GM23338 (cell line): ENCODE results near the gene IMPDH1. TPM values are rescaled to one million over a fixed set of nuclear protein-coding genes. Genes with fewer than 3 reads are reported as not detected.

Source experiments
- ATAC-seq: fragments of 200-7000 bp; cut with Tn5 transposase; 3 replicates; pipeline ENCODE4 v1.9.1; 2020
- DNase-seq: peaks from one replicate; pipeline ENCODE4 v3.0.0-alpha.2; 2015; ENCODE audit warnings: low spot score
- H2AFZ ChIP-seq: fragments of 200-600 bp; sonication (generic); 2 replicates; pipeline ENCODE4 v1.8.0; 2016; ENCODE audit warnings: antibody characterized with exemption, mild to moderate bottlenecking, moderate library complexity
- H3F3A ChIP-seq: fragments of 200-600 bp; sonication (generic); replicated peaks from 2 replicates; pipeline ENCODE4 v1.8.0; 2017; ENCODE audit warnings: antibody characterized with exemption, mixed run types, low read depth
- H3K27ac ChIP-seq: fragments of 200-600 bp; sonication (generic); 2 replicates; pipeline ENCODE4 v1.6.1; 2016; ENCODE audit warnings: low read depth
- H3K27me3 ChIP-seq: fragments of 200-600 bp; sonication (generic); 2 replicates; pipeline ENCODE4 v1.8.0; 2016; ENCODE audit warnings: mild to moderate bottlenecking, mixed run types, moderate library complexity; ENCODE audit not compliant: insufficient read depth
- H3K36me3 ChIP-seq: fragments of 200-600 bp; sonication (generic); 2 replicates; pipeline ENCODE4 v1.8.0; 2016; ENCODE audit warnings: mild to moderate bottlenecking; ENCODE audit not compliant: insufficient read depth
- H3K4me1 ChIP-seq: fragments of 200-600 bp; sonication (generic); 2 replicates; pipeline ENCODE4 v1.8.0; 2016; ENCODE audit warnings: mild to moderate bottlenecking, moderate library complexity; ENCODE audit not compliant: insufficient read depth
- H3K4me2 ChIP-seq: fragments of 200-600 bp; sonication (generic); 2 replicates; pipeline ENCODE4 v1.7.1; 2017; ENCODE audit warnings: mixed run types
- H3K4me3 ChIP-seq: fragments of 200-600 bp; sonication (generic); 2 replicates; pipeline ENCODE4 v1.6.1; 2016; ENCODE audit warnings: mixed run types
- H3K79me2 ChIP-seq: fragments of 200-600 bp; sonication (generic); replicated peaks from 2 replicates; pipeline ENCODE4 v1.8.0; 2017; ENCODE audit warnings: mild to moderate bottlenecking; ENCODE audit not compliant: insufficient read depth
- H3K9me2 ChIP-seq: fragments of 200-600 bp; sonication (generic); 2 replicates; pipeline ENCODE4 v1.8.0; 2017; ENCODE audit not compliant: insufficient read depth
- H4K20me1 ChIP-seq: fragments of 200-600 bp; sonication (generic); replicated peaks from 2 replicates; pipeline ENCODE4 v1.8.0; 2017; ENCODE audit warnings: mild to moderate bottlenecking; ENCODE audit not compliant: insufficient read depth
- H3K27ac Mint-ChIP-seq: 2 replicates; pipeline ENCODE4 v1.8.0; 2020; ENCODE audit warnings: inconsistent platforms, mild to moderate bottlenecking, moderate library complexity, mixed read lengths
- H3K27me3 Mint-ChIP-seq: 3 replicates; pipeline ENCODE4 v1.8.0; 2022; ENCODE audit warnings: low read depth, mild to moderate bottlenecking, moderate library complexity, mixed read lengths, inconsistent platforms; ENCODE audit not compliant: insufficient read depth, poor library complexity
- H3K36me3 Mint-ChIP-seq: 3 replicates; pipeline ENCODE4 v1.8.0; 2021; ENCODE audit warnings: low read depth, mild to moderate bottlenecking, inconsistent platforms, moderate library complexity, mixed read lengths
- H3K4me1 Mint-ChIP-seq: 3 replicates; pipeline ENCODE4 v1.8.0; 2020; ENCODE audit warnings: mild to moderate bottlenecking, inconsistent platforms, mixed read lengths
- H3K4me3 Mint-ChIP-seq: 3 replicates; pipeline ENCODE4 v1.8.0; 2021; ENCODE audit warnings: moderate library complexity, mild to moderate bottlenecking, inconsistent platforms, mixed read lengths
- H3K9me3 Mint-ChIP-seq: 3 replicates; pipeline ENCODE4 v1.8.0; 2020; ENCODE audit warnings: moderate library complexity, mild to moderate bottlenecking, inconsistent platforms, mixed read lengths
- CREB1 ChIP-seq: fragments of 250-450 bp; sonication (Bioruptor Pico); IDR thresholded peaks from 2 replicates; pipeline ENCODE4 v1.5.0; 2020; ENCODE audit warnings: low read depth, mild to moderate bottlenecking, moderate library complexity
- EZH2 ChIP-seq: fragments of 200-600 bp; sonication (generic); IDR thresholded peaks from one replicate; pipeline ENCODE4 v1.8.0; 2017; ENCODE audit warnings: antibody characterized with exemption, mild to moderate bottlenecking, low read depth; ENCODE audit not compliant: unreplicated experiment
- EZH2phosphoT487 ChIP-seq: fragments of 200-600 bp; sonication (generic); IDR thresholded peaks from one replicate; pipeline ENCODE4 v1.8.1; 2018; ENCODE audit warnings: antibody characterized with exemption; ENCODE audit not compliant: unreplicated experiment
- JUNB ChIP-seq: IDR thresholded peaks from one replicate; pipeline ENCODE4 v1.6.1; 2016; ENCODE audit warnings: antibody characterized with exemption; ENCODE audit not compliant: unreplicated experiment
- NANOG ChIP-seq: IDR thresholded peaks from 2 replicates; pipeline ENCODE4 v1.6.1; 2016; ENCODE audit warnings: antibody characterized with exemption, borderline replicate concordance
- POLR2AphosphoS5 ChIP-seq: IDR thresholded peaks from 2 replicates; pipeline ENCODE4 v1.6.1; 2016; ENCODE audit warnings: antibody characterized with exemption, low read depth
- STAT1 ChIP-seq: IDR thresholded peaks from one replicate; pipeline ENCODE4 v1.6.1; 2016; ENCODE audit warnings: antibody characterized with exemption; ENCODE audit not compliant: unreplicated experiment
- ZNF114 ChIP-seq: fragments of 250-450 bp; sonication (Bioruptor Pico); IDR thresholded peaks from 2 replicates; pipeline ENCODE4 v1.5.0; 2020; ENCODE audit warnings: mild to moderate bottlenecking, moderate library complexity
- ZNF331 ChIP-seq: fragments of 250-450 bp; sonication (Bioruptor Pico); IDR thresholded peaks from 2 replicates; pipeline ENCODE4 v1.5.0; 2020; ENCODE audit warnings: low read depth, mild to moderate bottlenecking, moderate library complexity
- polyA plus RNA-seq: library from polyadenylated mRNA; unstranded; fragments of >200 nt; fragmentation: Nextera tagmentation; extraction: Ambion mirVana; gene quantifications from 2 replicates; pipeline ENCODE4 v1.2.1, GENCODE V29; 2016
- total RNA-seq: library from RNA; depleted of rRNA; stranded (reverse); fragments of >200 nt; shearing (Covaris generic); gene quantifications from 2 replicates; pipeline ENCODE4 v1.2.3, GENCODE V29; 2014
- TF ChIP-seq, protein P1 (sequence below), 2 experiments: fragments of 200-600 bp in 1 of 2; sonication (generic) in 1 of 2; conservative IDR thresholded peaks; 2 replicates each; pipeline versions ENCODE4 v1.5.1 to v1.6.1; 2016 to 2017; ENCODE audit warnings: antibody characterized with exemption in 2 of 2, low read depth in 2 of 2, mild to moderate bottlenecking in 2 of 2, moderate library complexity in 1 of 2
- TF ChIP-seq, protein P2 (sequence below): fragments of 250-450 bp; sonication (Bioruptor Pico); IDR thresholded peaks from 2 replicates; pipeline ENCODE4 v1.5.0; 2020; ENCODE audit warnings: mild to moderate bottlenecking, moderate library complexity
- TF ChIP-seq, protein P3 (sequence below): IDR thresholded peaks from one replicate; pipeline ENCODE4 v1.6.1; 2018; ENCODE audit warnings: antibody characterized with exemption; ENCODE audit not compliant: unreplicated experiment
- TF ChIP-seq, protein P4 (sequence below): IDR thresholded peaks from 2 replicates; pipeline ENCODE4 v1.6.1; 2016; ENCODE audit warnings: antibody characterized with exemption

IMPDH1 gene
- total and polyA plus RNA-seq, 2 experiments from 2014 or later, result 16.4 to 48.3 TPM

DNA sequence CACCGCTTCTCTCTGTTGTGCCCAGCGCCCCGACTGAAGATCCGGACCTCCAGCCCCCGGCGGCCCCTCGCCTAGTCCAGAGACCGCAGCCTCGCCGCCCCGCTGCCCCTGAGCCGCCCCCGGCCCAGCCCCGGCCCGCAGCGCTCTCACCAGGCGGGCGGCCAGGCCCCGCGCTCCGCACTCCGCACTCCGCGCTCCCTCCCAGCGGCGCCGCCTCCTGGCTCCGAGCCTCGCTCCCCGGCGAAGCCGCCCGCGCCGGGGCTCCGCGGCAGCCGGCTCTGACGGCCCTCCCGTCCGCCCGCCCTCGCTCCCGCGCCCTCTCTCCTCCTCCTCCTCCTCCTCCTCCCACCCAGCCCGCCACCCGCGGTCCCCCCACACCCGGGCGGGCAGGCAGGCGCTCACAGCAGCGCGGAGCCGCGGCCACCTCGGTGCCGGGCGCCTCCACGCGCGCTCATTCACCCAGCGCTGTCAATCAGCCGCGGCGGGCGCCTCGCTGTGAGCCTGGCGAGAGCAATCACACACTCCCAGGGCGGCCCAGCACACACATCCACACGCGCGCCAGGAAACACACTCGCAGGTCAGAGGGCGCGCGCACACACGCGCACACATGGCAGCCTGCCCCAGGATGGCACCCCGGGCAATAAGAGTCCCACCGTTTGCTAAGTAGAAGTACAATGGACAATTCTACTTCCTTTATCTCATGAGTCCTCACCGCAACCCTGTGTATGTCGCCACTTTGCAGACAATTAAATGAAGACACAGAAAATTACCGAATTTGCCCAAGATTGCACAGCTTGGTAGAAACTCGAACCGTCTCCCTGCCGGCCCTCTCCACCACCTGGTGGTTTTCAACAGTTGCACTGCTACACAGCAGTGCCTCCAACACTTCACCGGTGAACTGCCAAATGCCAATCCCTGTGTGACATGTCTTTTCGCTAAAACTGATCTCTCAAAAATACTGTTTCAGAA lies 48.1 kb downstream of the IMPDH1 start, which contains the start of gene PRRT4:
Gene PRRT4, minus strand, starts transcription at position 280 of the 969 bp plus-strand sequence.
- TF ChIP-seq, protein P1, sequence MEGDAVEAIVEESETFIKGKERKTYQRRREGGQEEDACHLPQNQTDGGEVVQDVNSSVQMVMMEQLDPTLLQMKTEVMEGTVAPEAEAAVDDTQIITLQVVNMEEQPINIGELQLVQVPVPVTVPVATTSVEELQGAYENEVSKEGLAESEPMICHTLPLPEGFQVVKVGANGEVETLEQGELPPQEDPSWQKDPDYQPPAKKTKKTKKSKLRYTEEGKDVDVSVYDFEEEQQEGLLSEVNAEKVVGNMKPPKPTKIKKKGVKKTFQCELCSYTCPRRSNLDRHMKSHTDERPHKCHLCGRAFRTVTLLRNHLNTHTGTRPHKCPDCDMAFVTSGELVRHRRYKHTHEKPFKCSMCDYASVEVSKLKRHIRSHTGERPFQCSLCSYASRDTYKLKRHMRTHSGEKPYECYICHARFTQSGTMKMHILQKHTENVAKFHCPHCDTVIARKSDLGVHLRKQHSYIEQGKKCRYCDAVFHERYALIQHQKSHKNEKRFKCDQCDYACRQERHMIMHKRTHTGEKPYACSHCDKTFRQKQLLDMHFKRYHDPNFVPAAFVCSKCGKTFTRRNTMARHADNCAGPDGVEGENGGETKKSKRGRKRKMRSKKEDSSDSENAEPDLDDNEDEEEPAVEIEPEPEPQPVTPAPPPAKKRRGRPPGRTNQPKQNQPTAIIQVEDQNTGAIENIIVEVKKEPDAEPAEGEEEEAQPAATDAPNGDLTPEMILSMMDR (conservative IDR thresholded peaks at IDR 0.05; ENCODE audit: low read depth in 2 of 2), result peak; percentile 0 to 18; a peak in 1 of 4 replicates
- no peak for TF ChIP-seq CREB1 (CRISPR knock-in tag)
- no peak for TF ChIP-seq NANOG
- TF ChIP-seq, protein P2, sequence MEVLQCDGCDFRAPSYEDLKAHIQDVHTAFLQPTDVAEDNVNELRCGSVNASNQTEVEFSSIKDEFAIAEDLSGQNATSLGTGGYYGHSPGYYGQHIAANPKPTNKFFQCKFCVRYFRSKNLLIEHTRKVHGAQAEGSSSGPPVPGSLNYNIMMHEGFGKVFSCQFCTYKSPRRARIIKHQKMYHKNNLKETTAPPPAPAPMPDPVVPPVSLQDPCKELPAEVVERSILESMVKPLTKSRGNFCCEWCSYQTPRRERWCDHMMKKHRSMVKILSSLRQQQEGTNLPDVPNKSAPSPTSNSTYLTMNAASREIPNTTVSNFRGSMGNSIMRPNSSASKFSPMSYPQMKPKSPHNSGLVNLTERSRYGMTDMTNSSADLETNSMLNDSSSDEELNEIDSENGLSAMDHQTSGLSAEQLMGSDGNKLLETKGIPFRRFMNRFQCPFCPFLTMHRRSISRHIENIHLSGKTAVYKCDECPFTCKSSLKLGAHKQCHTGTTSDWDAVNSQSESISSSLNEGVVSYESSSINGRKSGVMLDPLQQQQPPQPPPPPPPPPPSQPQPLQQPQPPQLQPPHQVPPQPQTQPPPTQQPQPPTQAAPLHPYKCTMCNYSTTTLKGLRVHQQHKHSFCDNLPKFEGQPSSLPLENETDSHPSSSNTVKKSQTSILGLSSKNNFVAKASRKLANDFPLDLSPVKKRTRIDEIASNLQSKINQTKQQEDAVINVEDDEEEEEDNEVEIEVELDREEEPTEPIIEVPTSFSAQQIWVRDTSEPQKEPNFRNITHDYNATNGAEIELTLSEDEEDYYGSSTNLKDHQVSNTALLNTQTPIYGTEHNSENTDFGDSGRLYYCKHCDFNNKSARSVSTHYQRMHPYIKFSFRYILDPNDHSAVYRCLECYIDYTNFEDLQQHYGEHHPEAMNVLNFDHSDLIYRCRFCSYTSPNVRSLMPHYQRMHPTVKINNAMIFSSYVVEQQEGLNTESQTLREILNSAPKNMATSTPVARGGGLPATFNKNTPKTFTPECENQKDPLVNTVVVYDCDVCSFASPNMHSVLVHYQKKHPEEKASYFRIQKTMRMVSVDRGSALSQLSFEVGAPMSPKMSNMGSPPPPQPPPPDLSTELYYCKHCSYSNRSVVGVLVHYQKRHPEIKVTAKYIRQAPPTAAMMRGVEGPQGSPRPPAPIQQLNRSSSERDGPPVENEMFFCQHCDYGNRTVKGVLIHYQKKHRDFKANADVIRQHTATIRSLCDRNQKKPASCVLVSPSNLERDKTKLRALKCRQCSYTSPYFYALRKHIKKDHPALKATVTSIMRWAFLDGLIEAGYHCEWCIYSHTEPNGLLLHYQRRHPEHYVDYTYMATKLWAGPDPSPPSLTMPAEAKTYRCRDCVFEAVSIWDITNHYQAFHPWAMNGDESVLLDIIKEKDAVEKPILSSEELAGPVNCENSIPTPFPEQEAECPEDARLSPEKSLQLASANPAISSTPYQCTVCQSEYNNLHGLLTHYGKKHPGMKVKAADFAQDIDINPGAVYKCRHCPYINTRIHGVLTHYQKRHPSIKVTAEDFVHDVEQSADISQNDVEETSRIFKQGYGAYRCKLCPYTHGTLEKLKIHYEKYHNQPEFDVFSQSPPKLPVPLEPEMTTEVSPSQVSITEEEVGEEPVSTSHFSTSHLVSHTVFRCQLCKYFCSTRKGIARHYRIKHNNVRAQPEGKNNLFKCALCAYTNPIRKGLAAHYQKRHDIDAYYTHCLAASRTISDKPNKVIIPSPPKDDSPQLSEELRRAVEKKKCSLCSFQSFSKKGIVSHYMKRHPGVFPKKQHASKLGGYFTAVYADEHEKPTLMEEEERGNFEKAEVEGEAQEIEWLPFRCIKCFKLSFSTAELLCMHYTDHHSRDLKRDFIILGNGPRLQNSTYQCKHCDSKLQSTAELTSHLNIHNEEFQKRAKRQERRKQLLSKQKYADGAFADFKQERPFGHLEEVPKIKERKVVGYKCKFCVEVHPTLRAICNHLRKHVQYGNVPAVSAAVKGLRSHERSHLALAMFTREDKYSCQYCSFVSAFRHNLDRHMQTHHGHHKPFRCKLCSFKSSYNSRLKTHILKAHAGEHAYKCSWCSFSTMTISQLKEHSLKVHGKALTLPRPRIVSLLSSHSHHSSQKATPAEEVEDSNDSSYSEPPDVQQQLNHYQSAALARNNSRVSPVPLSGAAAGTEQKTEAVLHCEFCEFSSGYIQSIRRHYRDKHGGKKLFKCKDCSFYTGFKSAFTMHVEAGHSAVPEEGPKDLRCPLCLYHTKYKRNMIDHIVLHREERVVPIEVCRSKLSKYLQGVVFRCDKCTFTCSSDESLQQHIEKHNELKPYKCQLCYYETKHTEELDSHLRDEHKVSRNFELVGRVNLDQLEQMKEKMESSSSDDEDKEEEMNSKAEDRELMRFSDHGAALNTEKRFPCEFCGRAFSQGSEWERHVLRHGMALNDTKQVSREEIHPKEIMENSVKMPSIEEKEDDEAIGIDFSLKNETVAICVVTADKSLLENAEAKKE (CRISPR knock-in tag), result no peak
- TF ChIP-seq, protein P3, sequence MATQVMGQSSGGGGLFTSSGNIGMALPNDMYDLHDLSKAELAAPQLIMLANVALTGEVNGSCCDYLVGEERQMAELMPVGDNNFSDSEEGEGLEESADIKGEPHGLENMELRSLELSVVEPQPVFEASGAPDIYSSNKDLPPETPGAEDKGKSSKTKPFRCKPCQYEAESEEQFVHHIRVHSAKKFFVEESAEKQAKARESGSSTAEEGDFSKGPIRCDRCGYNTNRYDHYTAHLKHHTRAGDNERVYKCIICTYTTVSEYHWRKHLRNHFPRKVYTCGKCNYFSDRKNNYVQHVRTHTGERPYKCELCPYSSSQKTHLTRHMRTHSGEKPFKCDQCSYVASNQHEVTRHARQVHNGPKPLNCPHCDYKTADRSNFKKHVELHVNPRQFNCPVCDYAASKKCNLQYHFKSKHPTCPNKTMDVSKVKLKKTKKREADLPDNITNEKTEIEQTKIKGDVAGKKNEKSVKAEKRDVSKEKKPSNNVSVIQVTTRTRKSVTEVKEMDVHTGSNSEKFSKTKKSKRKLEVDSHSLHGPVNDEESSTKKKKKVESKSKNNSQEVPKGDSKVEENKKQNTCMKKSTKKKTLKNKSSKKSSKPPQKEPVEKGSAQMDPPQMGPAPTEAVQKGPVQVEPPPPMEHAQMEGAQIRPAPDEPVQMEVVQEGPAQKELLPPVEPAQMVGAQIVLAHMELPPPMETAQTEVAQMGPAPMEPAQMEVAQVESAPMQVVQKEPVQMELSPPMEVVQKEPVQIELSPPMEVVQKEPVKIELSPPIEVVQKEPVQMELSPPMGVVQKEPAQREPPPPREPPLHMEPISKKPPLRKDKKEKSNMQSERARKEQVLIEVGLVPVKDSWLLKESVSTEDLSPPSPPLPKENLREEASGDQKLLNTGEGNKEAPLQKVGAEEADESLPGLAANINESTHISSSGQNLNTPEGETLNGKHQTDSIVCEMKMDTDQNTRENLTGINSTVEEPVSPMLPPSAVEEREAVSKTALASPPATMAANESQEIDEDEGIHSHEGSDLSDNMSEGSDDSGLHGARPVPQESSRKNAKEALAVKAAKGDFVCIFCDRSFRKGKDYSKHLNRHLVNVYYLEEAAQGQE, result no peak
- no peak for TF ChIP-seq ZNF114 (CRISPR knock-in tag)
- peak; percentile 86 for TF ChIP-seq EZH2phosphoT487
- TF ChIP-seq, protein P4, sequence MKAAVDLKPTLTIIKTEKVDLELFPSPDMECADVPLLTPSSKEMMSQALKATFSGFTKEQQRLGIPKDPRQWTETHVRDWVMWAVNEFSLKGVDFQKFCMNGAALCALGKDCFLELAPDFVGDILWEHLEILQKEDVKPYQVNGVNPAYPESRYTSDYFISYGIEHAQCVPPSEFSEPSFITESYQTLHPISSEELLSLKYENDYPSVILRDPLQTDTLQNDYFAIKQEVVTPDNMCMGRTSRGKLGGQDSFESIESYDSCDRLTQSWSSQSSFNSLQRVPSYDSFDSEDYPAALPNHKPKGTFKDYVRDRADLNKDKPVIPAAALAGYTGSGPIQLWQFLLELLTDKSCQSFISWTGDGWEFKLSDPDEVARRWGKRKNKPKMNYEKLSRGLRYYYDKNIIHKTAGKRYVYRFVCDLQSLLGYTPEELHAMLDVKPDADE, result no peak
- no peak for TF ChIP-seq ZNF331
- peak; percentile 90 for TF ChIP-seq EZH2
- no peak for TF ChIP-seq STAT1
- no peak for TF ChIP-seq POLR2AphosphoS5
- TF ChIP-seq JUNB, result no peak
- ATAC-seq (peak; percentile 74), DNase-seq (peak; percentile 72)
- Histone ChIP-seq H3K4me2 (peak within 1 kb of the TSS; percentile 95), H3K9me2 (no peaks in the 10 kb centered on the region), H3K27ac (no peak within 1 kb of the TSS), H3K27me3 (peaks cover 94% of the 10 kb centered on the region), H3K79me2 (no peaks in the 10 kb centered on the region), H3K4me3 (peak within 1 kb of the TSS; percentile 70), H4K20me1 (0 out of 2 replicates have a peak, but pooled peaks cover 4% of the 10 kb centered on the region), H2AFZ (peak within 1 kb of the TSS; percentile 96), H3K36me3 (no peaks in the 10 kb centered on the region), H3K4me1 (peaks cover 5% of the 10 kb centered on the region), H3F3A (no peaks in the 10 kb centered on the region; the same call in none of the 2 replicates)
- no peaks in the 10 kb centered on the region; the same call in 2 of the 3 replicates for H3K9me3 Mint-ChIP-seq
- no peaks in the 10 kb centered on the region; the same call in 2 of the 3 replicates for H3K36me3 Mint-ChIP-seq
- no peak within 1 kb of the TSS for H3K27ac Mint-ChIP-seq
- peak within 1 kb of the TSS; percentile 82 for H3K4me3 Mint-ChIP-seq
- peaks cover 21% of the 10 kb centered on the region for H3K4me1 Mint-ChIP-seq
- peaks cover 61% of the 10 kb centered on the region for H3K27me3 Mint-ChIP-seq
